ENCODE results near the gene C19orf47. TPM values are rescaled to one million over a fixed set of nuclear protein-coding genes. Genes with fewer than 3 reads are reported as not detected.

Gene C19orf47
- total RNA-seq, 1 donor from 2014 or later = 18.6 TPM

DNA sequence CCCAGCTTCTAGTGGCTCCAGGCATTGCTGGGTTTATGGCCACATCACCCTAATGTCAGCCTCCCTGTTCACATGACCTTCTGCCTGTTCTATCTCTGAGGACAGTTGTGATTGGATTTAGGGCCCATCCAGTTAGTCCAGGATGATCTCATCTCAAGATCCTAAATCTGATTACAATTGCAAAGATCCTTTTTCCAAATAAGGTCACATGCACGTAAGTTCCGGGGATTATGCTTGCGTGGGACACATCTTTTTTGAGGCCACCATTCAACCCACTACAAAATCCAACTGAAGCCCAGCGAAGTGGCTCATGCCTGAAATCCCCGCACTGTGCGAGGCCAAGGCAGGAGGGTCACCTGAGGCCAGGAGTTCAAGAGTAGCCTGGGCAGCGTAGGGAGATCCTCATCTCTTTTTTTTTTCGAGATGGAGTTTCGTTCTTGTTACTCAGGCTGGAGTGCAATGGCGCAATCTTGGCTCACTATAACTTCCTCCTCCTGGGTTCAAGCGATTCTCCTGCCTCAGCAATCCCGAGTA lies 12.6 kb upstream of the C19orf47 start:
- TF ChIP-seq, protein P1, sequence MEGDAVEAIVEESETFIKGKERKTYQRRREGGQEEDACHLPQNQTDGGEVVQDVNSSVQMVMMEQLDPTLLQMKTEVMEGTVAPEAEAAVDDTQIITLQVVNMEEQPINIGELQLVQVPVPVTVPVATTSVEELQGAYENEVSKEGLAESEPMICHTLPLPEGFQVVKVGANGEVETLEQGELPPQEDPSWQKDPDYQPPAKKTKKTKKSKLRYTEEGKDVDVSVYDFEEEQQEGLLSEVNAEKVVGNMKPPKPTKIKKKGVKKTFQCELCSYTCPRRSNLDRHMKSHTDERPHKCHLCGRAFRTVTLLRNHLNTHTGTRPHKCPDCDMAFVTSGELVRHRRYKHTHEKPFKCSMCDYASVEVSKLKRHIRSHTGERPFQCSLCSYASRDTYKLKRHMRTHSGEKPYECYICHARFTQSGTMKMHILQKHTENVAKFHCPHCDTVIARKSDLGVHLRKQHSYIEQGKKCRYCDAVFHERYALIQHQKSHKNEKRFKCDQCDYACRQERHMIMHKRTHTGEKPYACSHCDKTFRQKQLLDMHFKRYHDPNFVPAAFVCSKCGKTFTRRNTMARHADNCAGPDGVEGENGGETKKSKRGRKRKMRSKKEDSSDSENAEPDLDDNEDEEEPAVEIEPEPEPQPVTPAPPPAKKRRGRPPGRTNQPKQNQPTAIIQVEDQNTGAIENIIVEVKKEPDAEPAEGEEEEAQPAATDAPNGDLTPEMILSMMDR (conservative IDR thresholded peaks at IDR 0.05) = no peak
- Mint-ChIP-seq H3K27me3 (no peaks in the 10 kb centered on the region), H3K36me3 (peaks cover 2% of the 10 kb centered on the region), H3K27ac (no peak overlapping the region), H3K4me3 (no peak overlapping the region), H3K9me3 (no peaks in the 10 kb centered on the region), H3K4me1 (ENCODE audit: unreplicated experiment) (peaks cover 28% of the 10 kb centered on the region)
- no peak for DNase-seq (ENCODE audit: extremely low spot score, unreplicated experiment)

DNA sequence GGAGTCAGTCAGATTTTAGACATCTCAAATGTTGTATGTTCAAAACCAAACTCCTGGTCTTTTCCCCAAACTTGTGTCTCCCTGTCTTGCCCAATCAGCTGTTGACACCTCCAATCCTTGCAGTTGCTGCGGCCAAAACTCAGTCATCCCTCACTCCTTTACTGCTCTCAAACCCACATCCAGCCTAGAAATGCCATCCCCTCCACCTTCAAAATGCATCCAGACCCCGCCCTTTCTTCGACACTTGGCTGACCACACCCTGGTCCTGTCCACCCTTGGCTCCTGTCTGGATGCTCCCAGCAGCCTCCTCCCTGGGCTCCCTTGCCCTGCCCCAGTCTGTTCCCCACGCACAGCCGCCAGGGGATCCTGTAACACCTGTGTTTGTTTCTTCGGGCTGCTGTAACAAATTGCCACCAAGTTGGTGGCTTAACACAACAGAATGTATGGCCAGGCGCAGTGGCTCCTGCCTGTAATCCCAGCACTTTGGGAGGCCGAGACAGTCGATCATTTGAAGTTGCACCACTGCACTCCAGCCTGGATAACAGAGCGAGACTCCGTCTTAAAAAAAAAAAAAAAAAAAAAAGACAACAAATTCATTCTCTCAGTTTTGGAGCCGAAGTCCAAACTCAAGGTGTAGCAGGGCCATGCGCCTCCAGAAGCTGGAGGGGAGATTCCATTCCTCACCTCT lies 12.0 kb upstream of the C19orf47 start:
- Mint-ChIP-seq H3K27ac (no peak overlapping the region), H3K27me3 (no peaks in the 10 kb centered on the region), H3K4me1 (ENCODE audit: unreplicated experiment) (peaks cover 25% of the 10 kb centered on the region), H3K9me3 (no peaks in the 10 kb centered on the region), H3K4me3 (no peak overlapping the region), H3K36me3 (peaks cover 3% of the 10 kb centered on the region)
- DNase-seq (ENCODE audit: extremely low spot score, unreplicated experiment) = no peak
- TF ChIP-seq, protein P1 (conservative IDR thresholded peaks at IDR 0.05) = no peak

DNA sequence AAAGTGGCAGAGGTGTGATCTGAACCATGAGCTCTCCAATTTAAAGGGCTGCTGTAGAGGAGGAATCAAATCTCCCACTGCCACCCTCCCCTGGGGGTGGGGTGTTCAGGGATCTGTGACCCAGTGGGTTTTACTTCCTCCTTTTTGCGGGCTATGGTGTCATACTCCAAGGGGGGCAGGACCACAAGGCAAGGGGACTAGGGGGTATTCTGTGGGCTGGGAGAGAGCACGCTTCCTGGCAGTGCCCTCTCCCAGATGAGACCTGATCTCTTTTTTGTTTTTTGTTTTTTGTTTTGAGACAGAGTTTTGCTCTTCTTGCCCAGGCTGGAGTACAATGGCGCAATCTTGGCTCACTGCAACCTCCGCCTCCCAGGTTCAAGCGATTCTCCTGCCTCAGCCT lies 10.6 kb upstream of the C19orf47 start:
- no peak overlapping the region for H3K4me3 Mint-ChIP-seq
- TF ChIP-seq, protein P1 (conservative IDR thresholded peaks at IDR 0.05) = no peak
- no peaks in the 10 kb centered on the region for H3K9me3 Mint-ChIP-seq
- peaks cover 3% of the 10 kb centered on the region for H3K36me3 Mint-ChIP-seq
- H3K4me1 Mint-ChIP-seq (ENCODE audit: unreplicated experiment) = peaks cover 22% of the 10 kb centered on the region
- no peak overlapping the region for H3K27ac Mint-ChIP-seq
- no peak for DNase-seq (ENCODE audit: extremely low spot score, unreplicated experiment)
- H3K27me3 Mint-ChIP-seq = no peaks in the 10 kb centered on the region

DNA sequence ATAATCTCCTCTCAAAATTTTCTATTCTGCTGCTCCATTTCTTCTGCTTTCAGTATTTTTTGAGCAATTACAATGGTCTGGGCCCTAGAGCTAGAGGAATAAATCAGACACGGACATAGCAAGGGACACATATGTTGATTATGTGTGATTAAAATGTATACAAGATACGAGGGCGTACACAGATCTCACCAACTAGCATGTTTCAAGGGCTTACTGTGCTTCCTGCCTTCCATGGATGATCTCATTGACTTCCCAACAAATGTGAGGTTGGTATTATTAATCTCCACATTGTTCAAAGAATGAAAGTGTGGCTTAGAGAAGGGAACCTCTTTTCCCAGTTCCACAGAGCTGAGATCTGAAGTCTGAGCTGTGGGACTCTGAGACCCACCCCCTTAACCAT lies 9.4 kb upstream of the C19orf47 start:
- no peak for DNase-seq (ENCODE audit: extremely low spot score, unreplicated experiment)
- H3K27me3 Mint-ChIP-seq = no peaks in the 10 kb centered on the region
- no peak overlapping the region for H3K27ac Mint-ChIP-seq
- no peak overlapping the region for H3K4me3 Mint-ChIP-seq
- peaks cover 3% of the 10 kb centered on the region for H3K36me3 Mint-ChIP-seq
- TF ChIP-seq, protein P1 (conservative IDR thresholded peaks at IDR 0.05) = no peak
- H3K9me3 Mint-ChIP-seq = no peaks in the 10 kb centered on the region
- H3K4me1 Mint-ChIP-seq (ENCODE audit: unreplicated experiment) = peaks cover 18% of the 10 kb centered on the region

DNA sequence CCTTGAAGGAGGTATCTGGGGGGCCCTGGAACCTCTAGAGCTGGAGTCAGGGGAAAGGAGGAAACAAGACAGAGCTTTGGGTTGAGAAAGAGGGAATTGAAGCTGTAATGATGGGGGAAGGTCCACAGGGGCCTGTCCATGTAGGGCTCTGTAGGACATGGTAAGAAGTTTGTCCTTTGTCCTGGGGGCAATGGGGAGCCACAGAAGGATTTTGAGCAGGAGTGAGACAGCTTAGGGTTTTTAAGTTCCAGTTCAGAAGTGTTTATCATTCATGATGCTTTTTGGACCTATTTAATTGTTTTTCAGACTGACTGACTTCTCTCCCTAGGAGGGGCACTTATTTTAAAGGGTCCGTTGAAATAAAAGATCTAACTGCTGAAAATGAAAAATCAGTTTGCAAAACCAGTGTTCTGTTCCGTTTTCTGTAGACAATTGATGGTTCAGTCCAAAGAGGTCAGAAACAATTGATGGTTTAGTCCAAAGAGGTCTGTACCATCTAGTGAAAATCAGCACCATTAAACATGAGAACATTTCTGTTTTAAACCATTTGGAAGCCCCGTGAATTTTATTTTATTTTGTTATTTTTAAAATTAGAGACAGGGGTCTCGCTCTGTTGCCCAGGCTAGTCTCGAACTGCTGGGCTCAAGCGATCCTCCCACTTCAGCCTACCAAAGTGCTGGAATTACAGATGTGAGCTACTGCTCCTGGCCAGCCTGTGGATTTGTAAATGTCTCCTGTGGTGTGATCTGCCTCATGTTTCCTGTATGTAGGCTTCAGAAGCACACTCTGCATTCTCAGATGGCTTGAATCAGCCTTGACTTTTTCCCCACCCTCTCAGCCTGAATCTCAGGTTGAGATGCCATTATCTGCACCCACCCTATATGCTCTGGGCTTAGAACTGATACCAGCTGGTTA lies 8.7 kb upstream of the C19orf47 start:
- DNase-seq (ENCODE audit: extremely low spot score, unreplicated experiment) = no peak
- Mint-ChIP-seq H3K36me3 (peaks cover 3% of the 10 kb centered on the region), H3K27ac (no peak overlapping the region), H3K27me3 (no peaks in the 10 kb centered on the region), H3K9me3 (no peaks in the 10 kb centered on the region), H3K4me3 (no peak overlapping the region), H3K4me1 (ENCODE audit: unreplicated experiment) (peaks cover 18% of the 10 kb centered on the region)
- TF ChIP-seq, protein P1 (conservative IDR thresholded peaks at IDR 0.05) = no peak
